ENCODE measurements around the gene KATNBL1.

Gene KATNBL1

DNA sequence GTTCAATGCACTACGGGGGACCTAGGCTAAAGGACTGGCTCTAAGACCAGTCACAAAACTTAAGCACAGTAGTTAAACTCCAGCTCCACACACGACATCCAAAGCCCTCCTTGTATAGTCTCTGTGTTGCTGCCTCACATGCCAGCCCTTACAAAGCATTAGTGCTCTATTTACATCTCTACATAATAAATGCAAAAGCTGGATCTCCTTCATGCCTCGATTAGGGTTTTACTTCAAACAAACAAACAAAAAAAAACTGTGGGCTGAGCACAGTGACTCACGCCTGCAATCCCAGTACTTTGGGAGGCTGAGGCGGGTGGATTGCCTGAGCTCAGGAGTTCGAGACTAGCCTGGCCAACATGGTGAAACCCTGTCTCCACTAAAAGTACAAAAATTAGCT is 98.4 kb downstream of the KATNBL1 start:
- no peak for DNase-seq

GRCh38 chr15:34109797-34110663 is 99.9 kb downstream of the KATNBL1 start:
- no peak for DNase-seq

- DNase-seq, result no peak
Measured at GRCh38 chr15:34107315-34107714, 102.6 kb downstream of the KATNBL1 start.

DNA sequence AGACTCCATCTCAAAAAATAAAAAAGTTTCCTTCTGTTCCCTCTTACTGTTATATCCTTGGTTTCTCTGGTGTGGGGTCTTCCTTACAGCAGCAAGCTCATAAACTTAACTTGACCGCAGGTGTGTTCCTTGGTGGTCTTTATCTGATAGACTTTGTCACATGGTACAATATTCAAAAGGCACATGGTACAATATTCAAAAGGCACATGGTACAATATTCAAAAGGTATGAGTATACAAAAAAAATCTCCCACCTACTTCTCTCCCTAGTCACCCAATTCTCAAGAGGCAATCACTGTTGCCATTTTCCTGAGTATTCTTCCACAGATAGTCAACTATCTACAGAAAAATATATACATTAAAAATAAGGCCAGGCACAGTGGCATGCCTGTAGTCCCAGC is 103.5 kb downstream of the KATNBL1 start:
- no peak for DNase-seq

- no peak for DNase-seq
Measured at GRCh38 chr15:34102175-34102925, 107.5 kb downstream of the KATNBL1 start.

GRCh38 chr15:34101366-34102174 is 108.3 kb downstream of the KATNBL1 start, which contains the start of the genes EMC7 and PGBD4:
EMC7 (minus strand) TSS chr15:34101862; CDS start chr15:34101839, 23 bp downstream.
PGBD4 (plus strand) TSS chr15:34102083; CDS start chr15:34102532, 449 bp downstream.
- peak; percentile 100 for DNase-seq

GRCh38 chr15:34099914-34100313 is 110.0 kb downstream of the KATNBL1 start:
- DNase-seq, result no peak

All from activated effector memory CD4-positive, alpha-beta T cell treated with anti-CD3 and anti-CD28 coated beads, Interleukin-2, amount 50 U/mL, for 16 hours (primary cell).